ENCODE data around the gene UGT1A5.
"Not testable (repeated sequence)": the region's sequence is repeated elsewhere in the genome, so short reads cannot be mapped to it uniquely, and the experiment has no call there.

GRCh38 chr2:233700842-233701241, 11.9 kb upstream of the UGT1A5 start:
- TF ChIP-seq CTCF, POLR2A (IDR thresholded peaks at IDR 0.05): not testable (repeated sequence)
